Bronchial epithelial cell (primary cell): ENCODE data around the gene TRIM56. TPM values are rescaled to one million over a fixed set of nuclear protein-coding genes. Genes with fewer than 3 reads are reported as not detected.
"Not testable (repeated sequence)": the region's sequence is repeated elsewhere in the genome, so short reads cannot be mapped to it uniquely, and the experiment has no call there.

ENCODE experiments used
- DNase-seq: peaks from one replicate; pipeline ENCODE4 v3.0.0-alpha.2; 2010; ENCODE audit warnings: low read depth
- FAIRE-seq: peaks from 2 replicates; lab custom pipeline; 2011; peaks lifted over from hg19 to GRCh38; lab: Jason Lieb, UNC
- H3K27me3 ChIP-seq: 2 replicates; pipeline ENCODE4 v1.5.1; 2011; ENCODE audit warnings: low read length; ENCODE audit not compliant: control insufficient read depth, insufficient read depth
- H3K36me3 ChIP-seq: 2 replicates; pipeline ENCODE4 v1.5.1; 2011; ENCODE audit warnings: low read length; ENCODE audit not compliant: control insufficient read depth, insufficient read depth
- H3K4me3 ChIP-seq: 2 replicates; pipeline ENCODE4 v1.5.1; 2011; ENCODE audit warnings: mild to moderate bottlenecking, low read depth, low read length, control low read depth
- total RNA-seq: library from RNA; depleted of rRNA; stranded (reverse); fragments of >200 nt; gene quantifications from 2 replicates; pipeline ENCODE4 v1.2.1, GENCODE V29; 2014
- TF ChIP-seq, protein P1 (sequence below): IDR thresholded peaks from 2 replicates; pipeline ENCODE4 v1.5.1; 2011; ENCODE audit warnings: mild to moderate bottlenecking, moderate library complexity, low read length, control low read depth, inconsistent platforms; ENCODE audit not compliant: insufficient read depth, severe bottlenecking

TRIM56 gene
- total RNA-seq, 1 donor from 2014 or later = 6.6 TPM

DNA sequence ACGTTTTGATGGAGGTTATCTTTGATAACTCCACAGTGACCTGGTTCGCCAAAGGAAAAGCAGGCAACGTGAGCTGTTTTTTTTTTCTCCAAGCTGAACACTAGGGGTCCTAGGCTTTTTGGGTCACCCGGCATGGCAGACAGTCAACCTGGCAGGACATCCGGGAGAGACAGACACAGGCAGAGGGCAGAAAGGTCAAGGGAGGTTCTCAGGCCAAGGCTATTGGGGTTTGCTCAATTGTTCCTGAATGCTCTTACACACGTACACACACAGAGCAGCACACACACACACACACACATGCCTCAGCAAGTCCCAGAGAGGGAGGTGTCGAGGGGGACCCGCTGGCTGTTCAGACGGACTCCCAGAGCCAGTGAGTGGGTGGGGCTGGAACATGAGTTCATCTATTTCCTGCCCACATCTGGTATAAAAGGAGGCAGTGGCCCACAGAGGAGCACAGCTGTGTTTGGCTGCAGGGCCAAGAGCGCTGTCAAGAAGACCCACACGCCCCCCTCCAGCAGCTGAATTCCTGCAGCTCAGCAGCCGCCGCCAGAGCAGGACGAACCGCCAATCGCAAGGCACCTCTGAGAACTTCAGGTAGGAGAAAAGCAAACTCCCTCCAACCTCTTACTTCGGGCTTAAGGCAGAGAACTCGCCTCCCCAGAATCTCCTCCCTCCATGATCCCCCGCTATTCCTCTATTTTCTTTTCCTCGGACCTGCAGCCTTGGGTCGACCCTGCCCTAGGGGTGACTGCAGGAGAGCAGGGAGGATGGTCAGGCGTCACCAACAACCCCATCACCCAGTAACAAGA lies 41.6 kb downstream of the TRIM56 start, which contains the start of gene SERPINE1:
TSS of gene SERPINE1 (plus strand) at position 454 of the 809 bp plus-strand sequence. CDS start 1,290 bp downstream, outside the sequence.
- DNase-seq (peak; percentile 98), FAIRE-seq (no peak)
- Histone ChIP-seq H3K4me3 (peak within 1 kb of the TSS; percentile 47), H3K36me3 (peaks cover 20% of the 10 kb centered on the region), H3K27me3 (no peaks in the 10 kb centered on the region)
- TF ChIP-seq, protein P1, sequence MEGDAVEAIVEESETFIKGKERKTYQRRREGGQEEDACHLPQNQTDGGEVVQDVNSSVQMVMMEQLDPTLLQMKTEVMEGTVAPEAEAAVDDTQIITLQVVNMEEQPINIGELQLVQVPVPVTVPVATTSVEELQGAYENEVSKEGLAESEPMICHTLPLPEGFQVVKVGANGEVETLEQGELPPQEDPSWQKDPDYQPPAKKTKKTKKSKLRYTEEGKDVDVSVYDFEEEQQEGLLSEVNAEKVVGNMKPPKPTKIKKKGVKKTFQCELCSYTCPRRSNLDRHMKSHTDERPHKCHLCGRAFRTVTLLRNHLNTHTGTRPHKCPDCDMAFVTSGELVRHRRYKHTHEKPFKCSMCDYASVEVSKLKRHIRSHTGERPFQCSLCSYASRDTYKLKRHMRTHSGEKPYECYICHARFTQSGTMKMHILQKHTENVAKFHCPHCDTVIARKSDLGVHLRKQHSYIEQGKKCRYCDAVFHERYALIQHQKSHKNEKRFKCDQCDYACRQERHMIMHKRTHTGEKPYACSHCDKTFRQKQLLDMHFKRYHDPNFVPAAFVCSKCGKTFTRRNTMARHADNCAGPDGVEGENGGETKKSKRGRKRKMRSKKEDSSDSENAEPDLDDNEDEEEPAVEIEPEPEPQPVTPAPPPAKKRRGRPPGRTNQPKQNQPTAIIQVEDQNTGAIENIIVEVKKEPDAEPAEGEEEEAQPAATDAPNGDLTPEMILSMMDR = no peak

DNA sequence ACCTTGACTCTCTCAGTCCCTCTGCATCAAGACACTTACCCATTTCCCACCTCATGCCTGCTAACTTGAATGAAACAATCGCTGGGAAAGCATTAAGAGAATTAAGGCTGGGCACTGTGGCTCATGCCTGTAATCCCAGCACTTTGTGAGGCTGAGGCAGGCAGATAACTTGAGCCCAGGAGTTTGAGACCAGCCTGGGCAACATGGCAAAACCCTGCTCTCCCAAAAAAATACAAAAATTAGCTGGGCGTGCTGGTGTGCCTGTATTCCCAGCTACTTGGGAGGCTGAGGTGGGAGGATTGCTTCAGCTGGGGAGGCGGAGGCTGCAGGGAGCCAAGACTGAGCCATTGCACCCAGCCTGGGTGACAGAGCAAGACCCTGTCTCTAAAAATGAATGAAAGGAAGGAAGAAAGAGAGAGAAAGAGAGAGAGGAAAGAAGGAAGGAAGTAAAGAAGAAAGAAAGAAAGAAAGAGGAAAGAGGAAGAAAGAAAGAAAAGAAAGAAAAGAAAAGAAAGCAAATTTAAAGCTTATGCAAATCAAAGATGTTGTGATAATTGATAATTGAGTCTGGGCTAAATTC lies 42.3 kb downstream of the TRIM56 start:
- TF ChIP-seq, protein P1 = no peak
- FAIRE-seq = no peak
- no peak for DNase-seq
- Histone ChIP-seq H3K27me3 (no peaks in the 10 kb centered on the region), H3K36me3 (peaks cover 25% of the 10 kb centered on the region), H3K4me3 (peak overlapping the region; percentile 47)

DNA sequence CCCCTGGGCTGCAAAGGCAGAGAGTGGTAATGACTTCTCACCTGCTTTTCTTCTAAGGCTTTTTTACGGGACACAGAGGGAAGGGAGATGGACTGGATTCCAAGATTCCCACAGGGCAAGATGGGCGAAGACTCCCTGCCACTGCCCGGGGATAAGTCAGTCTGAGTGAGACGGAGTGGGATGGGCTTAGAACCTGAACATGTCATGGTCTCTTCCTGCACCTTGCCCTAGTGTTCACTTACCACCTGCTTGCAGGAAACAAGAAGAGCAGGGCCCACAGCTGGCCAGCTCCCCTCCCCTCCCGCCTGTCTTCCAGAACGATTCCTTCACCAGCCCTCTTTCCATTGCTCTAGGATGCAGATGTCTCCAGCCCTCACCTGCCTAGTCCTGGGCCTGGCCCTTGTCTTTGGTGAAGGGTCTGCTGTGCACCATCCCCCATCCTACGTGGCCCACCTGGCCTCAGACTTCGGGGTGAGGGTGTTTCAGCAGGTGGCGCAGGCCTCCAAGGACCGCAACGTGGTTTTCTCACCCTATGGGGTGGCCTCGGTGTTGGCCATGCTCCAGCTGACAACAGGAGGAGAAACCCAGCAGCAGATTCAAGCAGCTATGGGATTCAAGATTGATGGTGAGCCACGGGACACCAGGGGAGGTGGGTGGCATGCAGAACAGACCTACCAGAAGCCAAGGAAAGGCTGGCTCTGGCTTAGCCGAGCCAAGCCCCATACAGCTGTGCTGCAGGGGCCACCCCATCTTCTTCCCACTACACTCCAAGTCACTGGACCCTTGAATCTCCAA lies 43.0 kb downstream of the TRIM56 start:
- no peak for FAIRE-seq
- peak overlapping the region; percentile 47 for H3K4me3 ChIP-seq
- no peak for DNase-seq
- no peaks in the 10 kb centered on the region for H3K27me3 ChIP-seq
- H3K36me3 ChIP-seq = peaks cover 25% of the 10 kb centered on the region
- TF ChIP-seq, protein P1 = no peak

DNA sequence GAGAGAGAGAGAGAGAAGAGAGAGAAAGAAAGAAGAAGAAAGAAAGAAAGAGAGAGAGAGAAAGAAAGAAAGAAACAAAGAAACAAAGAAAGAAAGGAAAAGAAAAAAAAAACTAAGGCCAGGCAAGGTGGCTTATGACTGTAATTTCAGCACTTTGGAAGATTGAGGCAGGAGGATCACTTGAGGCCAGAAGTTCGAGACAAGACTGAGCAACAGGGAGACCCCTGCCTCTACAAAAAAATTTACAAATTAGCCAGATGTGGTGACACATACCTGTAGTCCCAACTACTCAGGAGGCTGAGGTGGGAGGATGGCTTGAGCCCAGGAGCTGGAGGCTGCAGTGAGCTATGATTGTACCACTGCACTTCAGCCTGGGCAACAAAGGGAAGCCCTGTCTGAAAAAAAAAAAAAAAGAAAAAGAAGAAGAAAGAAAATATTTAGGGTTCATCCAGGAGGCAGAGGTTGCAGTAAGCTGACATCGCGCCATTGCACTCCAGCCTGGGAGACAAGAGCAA lies 44.4 kb downstream of the TRIM56 start:
- TF ChIP-seq, protein P1 = no peak
- FAIRE-seq = no peak
- DNase-seq = no peak
- Histone ChIP-seq H3K36me3 (peaks cover 28% of the 10 kb centered on the region), H3K4me3 (no peak overlapping the region), H3K27me3 (no peaks in the 10 kb centered on the region)

DNA sequence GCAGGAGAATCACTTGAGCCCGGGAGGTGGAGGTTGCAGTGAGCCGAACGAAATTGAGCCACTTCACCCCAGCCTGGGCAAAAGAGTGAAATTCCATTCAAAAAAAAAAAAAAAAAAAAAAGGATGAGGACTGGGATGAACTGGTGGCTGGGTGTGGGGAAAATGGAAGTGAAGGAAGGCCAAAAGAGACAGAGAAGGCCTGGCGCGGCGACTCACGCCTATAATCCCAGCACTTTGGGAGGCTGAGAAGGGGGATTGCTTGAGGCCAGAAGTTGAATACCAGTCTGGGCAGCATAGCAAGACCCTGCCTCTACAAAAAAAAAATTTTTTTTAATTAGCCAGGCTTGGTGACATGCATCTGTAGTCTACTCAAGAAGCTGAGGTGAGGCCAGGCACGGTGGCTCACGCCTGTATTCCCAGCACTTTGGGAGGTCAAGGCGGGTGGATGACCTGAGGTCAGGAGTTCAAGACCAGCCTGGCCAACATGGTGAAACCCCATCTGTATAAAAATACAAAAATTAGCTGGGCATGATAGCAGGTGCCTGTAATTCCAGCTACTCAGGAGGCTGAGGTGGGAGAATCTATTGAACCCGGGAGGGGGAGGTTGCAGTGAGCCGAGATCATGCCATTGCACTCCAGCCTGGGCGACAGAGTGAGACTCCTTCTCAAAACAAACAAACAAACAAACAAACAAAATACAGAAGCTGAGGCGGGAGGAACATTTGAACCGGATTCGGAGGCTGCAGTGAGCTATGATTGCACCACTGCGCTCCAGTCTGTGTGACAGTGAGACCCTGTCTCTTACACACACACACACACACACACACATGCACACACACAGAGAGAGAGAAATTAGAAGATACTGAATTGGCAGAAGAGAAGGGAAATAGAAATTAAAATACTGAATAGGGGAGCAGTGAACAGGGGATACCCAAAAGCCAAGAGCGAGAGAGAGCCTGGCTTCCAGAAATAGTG lies 47.6 kb downstream of the TRIM56 start:
- H3K36me3 ChIP-seq = peaks cover 38% of the 10 kb centered on the region
- not testable (repeated sequence) for FAIRE-seq, DNase-seq, H3K4me3 ChIP-seq, H3K27me3 ChIP-seq
